Kidney epithelial cell (primary cell): ENCODE results near the gene MEF2B. TPM values are rescaled to one million over a fixed set of nuclear protein-coding genes. Genes with fewer than 3 reads are reported as not detected.

Experiments used
- DNase-seq: peaks from one replicate; pipeline ENCODE4 v3.0.0-alpha.2; 2010; ENCODE audit warnings: low read depth
- H3K27me3 ChIP-seq: 2 replicates; pipeline ENCODE4 v1.6.0; 2011; ENCODE audit warnings: low read length; ENCODE audit not compliant: control insufficient read depth, insufficient read depth
- H3K36me3 ChIP-seq: 2 replicates; pipeline ENCODE4 v1.5.1; 2011; ENCODE audit warnings: low read length; ENCODE audit not compliant: control insufficient read depth, insufficient read depth
- H3K4me3 ChIP-seq: 2 replicates; pipeline ENCODE4 v1.5.1; 2011; ENCODE audit warnings: low read depth, mild to moderate bottlenecking, control low read depth, low read length
- CTCF ChIP-seq: IDR thresholded peaks from 2 replicates; pipeline ENCODE4 v1.5.1; 2011; ENCODE audit warnings: mild to moderate bottlenecking, moderate library complexity, low read length, control low read depth, inconsistent platforms; ENCODE audit not compliant: insufficient read depth, poor library complexity, severe bottlenecking
- total RNA-seq: library from RNA; depleted of rRNA; stranded (reverse); fragments of >200 nt; gene quantifications from 2 replicates; pipeline ENCODE4 v1.2.3, GENCODE V29; 2015

MEF2B gene
- 0.13 TPM in 1 of 2 replicates, not detected in the other for total RNA-seq

GRCh38 chr19:19170053-19170872, at the start of gene MEF2B:
TSS of gene MEF2B (minus strand) at chr19:19170263. CDS start at chr19:19150735, 19,528 bp downstream.
- Histone ChIP-seq H3K36me3 (no peaks in the 10 kb centered on the region), H3K27me3 (peaks cover 11% of the 10 kb centered on the region), H3K4me3 (no peak within 1 kb of the TSS)
- no peak for TF ChIP-seq CTCF
- DNase-seq: peak; percentile 37

GRCh38 chr19:19218911-19219310, 48.8 kb upstream of the MEF2B start:
- TF ChIP-seq CTCF: no peak
- no peak overlapping the region for H3K4me3 ChIP-seq
- H3K36me3 ChIP-seq: no peaks in the 10 kb centered on the region
- peaks cover 19% of the 10 kb centered on the region for H3K27me3 ChIP-seq
- no peak for DNase-seq

GRCh38 chr19:19217099-19217498, 47.0 kb upstream of the MEF2B start:
- no peak for DNase-seq
- peaks cover 35% of the 10 kb centered on the region for H3K27me3 ChIP-seq
- TF ChIP-seq CTCF: no peak
- no peaks in the 10 kb centered on the region for H3K36me3 ChIP-seq
- H3K4me3 ChIP-seq: no peak overlapping the region

- TF ChIP-seq CTCF: no peak
- H3K4me3 ChIP-seq: no peak overlapping the region
These were observed 45.7 kb upstream of the MEF2B start for GRCh38 chr19:19215792-19216191.

GRCh38 chr19:19214892-19215291, 44.8 kb upstream of the MEF2B start:
- Histone ChIP-seq H3K36me3 (no peaks in the 10 kb centered on the region), H3K4me3 (no peak overlapping the region), H3K27me3 (peaks cover 45% of the 10 kb centered on the region)
- peak; percentile 3 for TF ChIP-seq CTCF
- DNase-seq: no peak

More at GRCh38 chr19:19215792-19216191, 45.7 kb upstream of the MEF2B start:
- H3K27me3 ChIP-seq: peaks cover 45% of the 10 kb centered on the region
- no peak for DNase-seq
- no peaks in the 10 kb centered on the region for H3K36me3 ChIP-seq

- Histone ChIP-seq H3K4me3 (no peak overlapping the region), H3K36me3 (no peaks in the 10 kb centered on the region), H3K27me3 (peaks cover 46% of the 10 kb centered on the region)
- DNase-seq: no peak
- TF ChIP-seq CTCF: no peak
These were observed 44.1 kb upstream of the MEF2B start for GRCh38 chr19:19214159-19214490.
